T-helper 2 cell treated with Interferon-gamma antibody and Interleukin-4, amounts not matched to agents 5 μg/mL and 100 μg/mL, for 36 hours (primary cell): ENCODE results near the gene CHCHD4.
A peak's percentile ranks its signal among the peaks of the same experiment; 100 is the strongest.

Source experiments
- DNase-seq: peaks from one replicate; pipeline ENCODE4 v3.0.0; 2021; ENCODE audit warnings: low spot score
- H3K27ac Mint-ChIP-seq: one replicate; pipeline ENCODE4 v1.8.0; 2021; ENCODE audit warnings: mild to moderate bottlenecking, mixed read lengths
- H3K27me3 Mint-ChIP-seq: one replicate; pipeline ENCODE4 v1.8.0; 2021; ENCODE audit warnings: low read depth, mixed read lengths
- H3K36me3 Mint-ChIP-seq: one replicate; pipeline ENCODE4 v1.8.0; 2021; ENCODE audit warnings: low read depth, mixed read lengths
- H3K4me1 Mint-ChIP-seq: one replicate; pipeline ENCODE4 v1.8.0; 2021; ENCODE audit warnings: low read depth, mixed read lengths
- H3K4me3 Mint-ChIP-seq: one replicate; pipeline ENCODE4 v1.8.0; 2022; ENCODE audit warnings: mild to moderate bottlenecking, moderate library complexity, mixed read lengths
- H3K9me3 Mint-ChIP-seq: one replicate; pipeline ENCODE4 v1.8.0; 2021; ENCODE audit warnings: mixed read lengths

The CHCHD4 gene

DNA sequence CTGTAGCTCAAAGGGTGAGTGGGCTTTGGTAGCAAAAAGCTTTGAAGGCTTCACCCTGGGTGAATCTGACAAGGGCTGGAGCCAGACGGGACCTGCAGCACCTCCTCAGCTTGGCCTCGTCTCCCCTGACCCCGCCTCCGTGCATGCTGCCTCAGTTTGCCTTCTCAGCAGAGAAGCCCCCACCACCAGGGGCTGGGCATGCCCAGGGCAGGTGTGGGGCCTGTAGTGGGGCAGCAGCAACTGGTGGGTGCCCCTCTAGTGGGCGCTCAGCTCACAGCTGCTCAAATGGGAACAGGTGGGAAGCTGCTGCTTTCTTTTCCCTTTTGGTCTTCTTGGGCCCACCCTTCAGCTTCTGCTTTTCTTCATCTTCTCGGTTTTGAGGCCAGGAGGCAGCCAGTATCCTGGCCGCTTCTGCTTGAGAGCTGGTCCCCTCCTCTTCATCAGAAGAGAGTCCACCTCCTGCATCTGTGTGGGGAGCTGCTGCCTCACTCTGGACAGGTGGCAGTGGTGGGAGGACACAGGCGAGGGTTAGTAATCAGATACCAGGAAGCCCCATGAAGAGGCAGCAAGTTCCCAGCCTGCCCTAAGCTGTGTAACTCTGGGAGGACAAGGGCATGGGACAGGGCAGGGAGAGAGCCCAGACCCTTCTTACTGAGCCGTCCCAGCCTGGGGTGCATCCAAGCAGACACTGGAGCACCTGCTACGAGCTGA, 21.2 kb upstream of the CHCHD4 start:
- no peak overlapping the region for H3K4me3 Mint-ChIP-seq
- H3K36me3 Mint-ChIP-seq = peaks cover 38% of the 10 kb centered on the region

DNA sequence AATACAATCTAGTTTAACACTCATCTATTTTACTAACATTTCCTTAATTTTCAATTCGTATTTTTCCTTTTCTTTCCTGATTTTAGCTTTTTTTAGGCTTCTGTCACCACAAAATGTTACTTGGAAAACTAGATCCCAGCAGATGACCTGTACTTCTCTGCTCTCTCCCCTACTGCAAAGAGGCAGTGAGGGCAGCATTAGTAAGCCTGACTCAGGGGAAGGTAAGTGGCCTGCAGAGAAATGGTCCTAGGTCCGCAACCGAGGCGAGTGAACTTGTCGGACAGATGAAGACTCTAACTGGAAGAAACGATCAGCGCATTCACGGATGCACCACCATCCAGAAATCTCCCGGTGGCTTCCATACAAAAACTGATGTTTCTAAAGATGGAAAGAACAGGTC, 20.6 kb upstream of the CHCHD4 start:
- H3K27me3 Mint-ChIP-seq = no peaks in the 10 kb centered on the region
- peaks cover 32% of the 10 kb centered on the region for H3K4me1 Mint-ChIP-seq
- peaks cover 38% of the 10 kb centered on the region for H3K36me3 Mint-ChIP-seq
- H3K9me3 Mint-ChIP-seq = no peaks in the 10 kb centered on the region
- no peak for DNase-seq
- peak overlapping the region; percentile 28 for H3K4me3 Mint-ChIP-seq
- peak overlapping the region; percentile 96 for H3K27ac Mint-ChIP-seq

More for the DNA sequence above, 21.2 kb upstream of the CHCHD4 start:
- Mint-ChIP-seq H3K9me3 (no peaks in the 10 kb centered on the region), H3K27ac (peak overlapping the region; percentile 96), H3K27me3 (no peaks in the 10 kb centered on the region), H3K4me1 (peaks cover 32% of the 10 kb centered on the region)
- DNase-seq = no peak

DNA sequence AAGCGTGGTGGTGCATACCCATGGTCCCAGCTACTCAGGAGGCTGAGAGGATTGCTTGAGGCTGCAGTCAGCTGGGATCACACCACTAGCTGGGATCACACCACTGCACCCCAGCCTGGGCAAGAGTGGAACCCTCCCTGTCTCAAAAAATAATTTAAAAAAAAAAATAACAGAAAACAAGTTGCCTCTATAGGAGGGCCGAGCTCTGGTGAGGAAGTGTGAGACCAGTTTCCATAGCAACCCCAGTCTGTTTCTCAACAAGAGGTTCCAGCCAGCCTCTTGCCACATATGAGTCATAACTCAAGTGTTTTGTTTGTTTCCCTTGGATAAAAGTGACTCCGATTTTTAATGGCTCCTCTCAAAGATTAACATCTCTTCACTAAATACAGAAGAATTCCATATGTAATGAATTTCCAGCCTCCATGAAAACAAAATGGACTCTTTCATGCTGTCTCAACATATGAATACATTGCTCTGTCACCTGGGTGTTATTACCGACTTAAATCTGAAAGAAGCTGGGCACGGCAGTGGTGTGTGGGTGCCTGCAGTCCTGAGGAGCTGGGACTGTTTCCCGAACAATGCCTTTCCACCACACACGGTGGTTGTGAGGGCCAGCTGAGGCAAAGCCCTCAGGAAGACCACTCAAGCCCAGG, 19.9 kb upstream of the CHCHD4 start:
- Mint-ChIP-seq H3K27ac (peak overlapping the region; percentile 96), H3K36me3 (peaks cover 41% of the 10 kb centered on the region)

DNA sequence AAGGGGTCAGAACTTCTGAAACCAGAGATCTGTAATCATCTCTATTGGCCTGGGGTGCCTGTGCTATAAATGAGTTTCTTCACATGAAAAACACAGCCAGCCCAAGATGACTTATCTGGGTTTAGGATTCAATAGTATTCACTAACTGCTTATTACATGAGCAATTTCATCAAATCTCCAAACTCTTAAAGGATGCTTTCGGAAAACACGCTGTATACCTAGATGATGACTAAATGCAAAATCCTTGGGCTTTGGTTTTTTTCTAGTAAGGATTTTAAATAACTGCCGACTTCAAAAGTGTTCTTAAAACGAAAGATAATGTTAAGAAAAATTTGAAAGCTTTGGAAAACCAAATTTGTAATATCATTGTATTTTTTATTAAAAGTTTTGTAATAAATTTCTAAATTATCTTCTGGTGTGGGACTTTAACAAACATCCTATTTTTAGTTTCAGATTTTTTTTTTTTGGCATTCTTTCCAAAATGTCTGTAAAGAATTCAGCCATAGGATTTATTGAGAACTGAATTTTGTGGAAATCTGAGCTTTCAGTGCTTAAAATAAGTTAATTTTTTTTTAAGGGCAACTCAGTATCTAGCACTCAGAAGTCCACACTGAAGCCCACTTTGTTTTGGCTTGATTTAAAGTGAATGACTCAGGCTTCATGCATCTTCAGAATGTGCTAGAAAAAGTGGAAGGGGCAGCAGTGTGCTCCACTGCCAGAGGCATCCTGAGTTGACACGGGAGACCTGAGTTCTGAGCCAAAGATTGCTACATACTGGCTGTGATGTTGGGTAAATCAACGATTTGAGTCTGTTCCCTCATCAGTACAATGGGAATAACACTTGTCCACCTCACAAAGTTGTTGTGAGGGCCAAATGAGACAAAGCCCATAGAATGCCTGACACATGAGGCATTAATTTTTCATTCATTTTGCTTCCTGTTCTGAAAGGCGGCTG, 18.9 kb upstream of the CHCHD4 start:
- H3K27ac Mint-ChIP-seq = peak overlapping the region; percentile 96
- no peak for DNase-seq

More for the DNA sequence above, 19.9 kb upstream of the CHCHD4 start:
- Mint-ChIP-seq H3K4me1 (peaks cover 32% of the 10 kb centered on the region), H3K9me3 (no peaks in the 10 kb centered on the region), H3K27me3 (no peaks in the 10 kb centered on the region), H3K4me3 (peak overlapping the region; percentile 66)
- peak; percentile 70 for DNase-seq

DNA sequence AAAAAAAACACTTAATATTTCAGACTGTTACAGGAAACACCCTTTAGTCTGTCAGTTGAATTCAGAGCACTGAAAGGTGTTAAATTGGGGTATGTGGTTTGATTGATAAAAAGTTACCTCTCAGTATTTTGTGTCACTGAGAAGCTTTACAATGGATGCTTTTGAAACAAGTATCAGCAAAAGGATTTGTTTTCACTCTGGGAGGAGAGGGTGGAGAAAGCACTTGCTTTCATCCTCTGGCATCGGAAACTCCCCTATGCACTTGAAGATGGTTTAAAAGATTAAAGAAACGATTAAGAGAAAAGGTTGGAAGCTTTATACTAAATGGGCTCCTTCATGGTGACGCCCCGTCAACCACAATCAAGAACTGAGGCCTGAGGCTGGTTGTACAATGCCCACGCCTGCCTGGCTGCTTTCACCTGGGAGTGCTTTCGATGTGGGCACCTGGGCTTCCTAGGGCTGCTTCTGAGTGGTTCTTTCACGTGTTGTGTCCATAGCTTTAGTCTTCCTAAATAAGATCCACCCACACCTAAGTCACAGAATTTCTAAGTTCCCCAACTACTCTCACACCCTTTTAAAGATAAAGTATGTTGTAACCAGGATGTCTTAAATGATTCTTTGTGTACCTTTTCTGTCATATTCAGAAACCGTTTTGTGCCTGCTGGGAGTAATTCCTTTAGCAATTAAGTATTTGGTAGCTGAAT, 18.0 kb upstream of the CHCHD4 start:
- Mint-ChIP-seq H3K27ac (peak overlapping the region; percentile 96), H3K36me3 (peaks cover 44% of the 10 kb centered on the region)

More for the DNA sequence above, 18.9 kb upstream of the CHCHD4 start:
- peaks cover 42% of the 10 kb centered on the region for H3K36me3 Mint-ChIP-seq
- H3K9me3 Mint-ChIP-seq = no peaks in the 10 kb centered on the region
- no peaks in the 10 kb centered on the region for H3K27me3 Mint-ChIP-seq
- H3K4me3 Mint-ChIP-seq = peak overlapping the region; percentile 67
- H3K4me1 Mint-ChIP-seq = peaks cover 32% of the 10 kb centered on the region

DNA sequence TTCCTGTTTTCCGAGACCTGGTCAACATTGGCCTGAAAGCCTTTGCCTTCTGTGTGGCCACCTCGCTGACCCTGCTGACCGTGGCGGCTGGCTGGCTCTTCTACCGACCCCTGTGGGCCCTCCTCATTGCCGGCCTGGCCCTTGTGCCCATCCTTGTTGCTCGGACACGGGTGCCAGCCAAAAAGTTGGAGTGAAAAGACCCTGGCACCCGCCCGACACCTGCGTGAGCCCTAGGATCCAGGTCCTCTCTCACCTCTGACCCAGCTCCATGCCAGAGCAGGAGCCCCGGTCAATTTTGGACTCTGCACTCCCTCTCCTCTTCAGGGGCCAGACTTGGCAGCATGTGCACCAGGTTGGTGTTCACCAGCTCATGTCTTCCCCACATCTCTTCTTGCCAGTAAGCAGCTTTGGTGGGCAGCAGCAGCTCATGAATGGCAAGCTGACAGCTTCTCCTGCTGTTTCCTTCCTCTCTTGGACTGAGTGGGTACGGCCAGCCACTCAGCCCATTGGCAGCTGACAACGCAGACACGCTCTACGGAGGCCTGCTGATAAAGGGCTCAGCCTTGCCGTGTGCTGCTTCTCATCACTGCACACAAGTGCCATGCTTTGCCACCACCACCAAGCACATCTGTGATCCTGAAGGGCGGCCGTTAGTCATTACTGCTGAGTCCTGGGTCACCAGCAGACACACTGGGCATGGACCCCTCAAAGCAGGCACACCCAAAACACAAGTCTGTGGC, 17.1 kb upstream of the CHCHD4 start:
- DNase-seq = no peak

More for the DNA sequence above, 18.0 kb upstream of the CHCHD4 start:
- Mint-ChIP-seq H3K27me3 (no peaks in the 10 kb centered on the region), H3K9me3 (no peaks in the 10 kb centered on the region), H3K4me1 (peaks cover 32% of the 10 kb centered on the region), H3K4me3 (peak overlapping the region; percentile 67)
- peak; percentile 52 for DNase-seq

DNA sequence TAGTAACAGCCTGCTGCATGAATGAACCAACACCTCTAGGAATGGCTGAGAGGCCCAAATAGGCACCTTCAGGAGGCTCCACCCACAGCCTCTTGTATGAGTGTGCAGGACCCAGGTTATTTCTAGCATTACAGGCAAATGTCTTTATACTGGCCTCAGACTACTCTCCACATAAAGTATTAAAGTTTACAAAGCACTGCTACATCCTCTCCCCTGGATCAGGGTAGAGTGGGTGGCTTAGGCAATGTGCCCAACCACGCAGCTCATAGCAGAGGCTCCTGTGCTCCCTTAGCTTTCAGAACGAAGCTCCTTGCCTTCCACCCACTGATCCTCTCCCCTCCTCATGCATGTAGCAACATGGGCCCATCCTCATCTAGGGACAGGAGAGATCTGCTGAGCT, 16.5 kb upstream of the CHCHD4 start:
- no peaks in the 10 kb centered on the region for H3K27me3 Mint-ChIP-seq
- peaks cover 32% of the 10 kb centered on the region for H3K4me1 Mint-ChIP-seq
- H3K4me3 Mint-ChIP-seq = no peak overlapping the region
- peak overlapping the region; percentile 77 for H3K27ac Mint-ChIP-seq
- H3K9me3 Mint-ChIP-seq = no peaks in the 10 kb centered on the region
- peaks cover 42% of the 10 kb centered on the region for H3K36me3 Mint-ChIP-seq
- no peak for DNase-seq

More for the DNA sequence above, 17.1 kb upstream of the CHCHD4 start:
- peaks cover 32% of the 10 kb centered on the region for H3K4me1 Mint-ChIP-seq
- peak overlapping the region; percentile 96 for H3K27ac Mint-ChIP-seq
- peaks cover 41% of the 10 kb centered on the region for H3K36me3 Mint-ChIP-seq
- H3K27me3 Mint-ChIP-seq = no peaks in the 10 kb centered on the region
- peak overlapping the region; percentile 67 for H3K4me3 Mint-ChIP-seq
- no peaks in the 10 kb centered on the region for H3K9me3 Mint-ChIP-seq

DNA sequence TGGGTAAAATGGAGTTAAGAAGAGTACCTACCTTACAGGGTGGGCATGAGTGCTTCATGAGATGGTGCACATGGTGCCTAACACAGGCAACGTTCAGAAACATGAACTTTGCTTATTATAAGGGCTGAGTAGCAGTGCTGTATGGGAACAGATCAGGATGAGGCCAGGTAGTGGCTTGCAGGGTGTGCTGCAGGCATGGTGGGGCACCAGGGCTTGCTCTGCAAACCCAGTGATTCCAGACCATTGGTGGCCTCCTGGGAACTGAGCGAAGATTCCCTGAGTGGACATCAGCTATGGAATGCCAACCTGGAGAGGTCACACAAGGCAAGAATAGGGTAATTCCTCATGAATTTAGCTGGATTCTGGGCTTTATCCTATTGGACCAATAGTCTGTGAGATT, 16.0 kb upstream of the CHCHD4 start:
- Mint-ChIP-seq H3K36me3 (peaks cover 45% of the 10 kb centered on the region), H3K27ac (no peak overlapping the region), H3K4me3 (no peak overlapping the region), H3K27me3 (no peaks in the 10 kb centered on the region), H3K4me1 (peaks cover 30% of the 10 kb centered on the region), H3K9me3 (no peaks in the 10 kb centered on the region)
- no peak for DNase-seq

DNA sequence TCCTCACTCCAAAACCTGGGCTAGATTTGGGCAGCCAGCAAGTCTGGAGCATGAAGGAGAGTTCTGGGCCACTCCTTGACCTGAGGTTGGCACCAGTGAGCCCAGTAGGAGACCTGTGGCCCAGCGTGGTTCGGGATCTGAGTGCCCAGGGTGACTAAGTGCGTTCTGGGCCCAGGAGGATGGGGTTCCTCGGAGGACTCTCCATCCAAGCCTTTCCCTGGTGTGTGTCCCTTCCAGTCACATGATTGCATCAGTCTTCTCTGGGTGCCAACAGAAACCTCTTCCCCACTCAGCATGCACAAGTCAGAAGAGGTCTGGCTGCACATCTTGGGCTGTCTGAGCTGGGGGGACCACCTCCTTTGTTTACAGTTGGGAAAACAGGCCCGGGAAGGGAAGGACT, 15.1 kb upstream of the CHCHD4 start:
- Mint-ChIP-seq H3K27me3 (no peaks in the 10 kb centered on the region), H3K27ac (peak overlapping the region; percentile 21), H3K4me3 (no peak overlapping the region), H3K9me3 (no peaks in the 10 kb centered on the region), H3K36me3 (peaks cover 41% of the 10 kb centered on the region), H3K4me1 (peaks cover 26% of the 10 kb centered on the region)
- DNase-seq = no peak

DNA sequence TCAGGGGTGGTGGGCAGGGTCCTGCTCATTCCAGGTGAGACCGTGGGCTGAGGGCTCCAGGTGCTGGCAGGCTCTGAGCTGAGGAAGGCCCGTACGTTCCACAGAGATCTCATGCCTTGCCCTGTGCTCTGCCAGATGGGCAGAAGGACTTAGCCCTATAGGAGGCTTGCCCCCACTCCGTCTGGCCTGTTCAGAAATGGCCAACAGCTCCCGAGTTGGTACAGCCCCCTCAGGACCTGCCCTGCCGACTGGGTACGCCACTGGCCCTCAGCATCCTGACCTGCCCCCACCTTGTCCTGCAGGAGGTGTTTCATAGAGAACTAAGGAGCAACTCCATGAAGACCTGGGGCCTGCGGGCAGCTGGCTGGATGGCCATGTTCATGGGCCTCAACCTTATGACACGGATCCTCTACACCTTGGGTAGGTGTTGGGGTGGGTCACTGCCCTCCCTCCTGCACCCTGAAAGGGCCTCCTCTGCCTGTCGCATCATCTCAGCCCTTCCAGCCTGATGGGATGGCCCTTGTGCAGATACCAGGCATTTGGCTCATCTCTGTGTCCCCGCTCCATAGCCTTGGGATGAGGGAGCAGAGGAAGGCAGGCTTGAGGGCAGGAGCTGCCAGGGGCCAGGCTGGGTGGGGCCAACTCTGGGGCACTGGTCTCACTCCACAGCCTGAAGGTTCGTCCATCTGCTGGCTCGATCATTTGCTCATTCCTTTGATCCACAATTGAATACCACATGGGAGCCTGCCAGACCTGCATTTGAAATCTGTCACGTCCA, 14.4 kb upstream of the CHCHD4 start:
- Mint-ChIP-seq H3K27me3 (no peaks in the 10 kb centered on the region), H3K9me3 (no peaks in the 10 kb centered on the region), H3K4me1 (peaks cover 20% of the 10 kb centered on the region), H3K27ac (peak overlapping the region; percentile 21), H3K36me3 (peaks cover 41% of the 10 kb centered on the region), H3K4me3 (no peak overlapping the region)
- no peak for DNase-seq

DNA sequence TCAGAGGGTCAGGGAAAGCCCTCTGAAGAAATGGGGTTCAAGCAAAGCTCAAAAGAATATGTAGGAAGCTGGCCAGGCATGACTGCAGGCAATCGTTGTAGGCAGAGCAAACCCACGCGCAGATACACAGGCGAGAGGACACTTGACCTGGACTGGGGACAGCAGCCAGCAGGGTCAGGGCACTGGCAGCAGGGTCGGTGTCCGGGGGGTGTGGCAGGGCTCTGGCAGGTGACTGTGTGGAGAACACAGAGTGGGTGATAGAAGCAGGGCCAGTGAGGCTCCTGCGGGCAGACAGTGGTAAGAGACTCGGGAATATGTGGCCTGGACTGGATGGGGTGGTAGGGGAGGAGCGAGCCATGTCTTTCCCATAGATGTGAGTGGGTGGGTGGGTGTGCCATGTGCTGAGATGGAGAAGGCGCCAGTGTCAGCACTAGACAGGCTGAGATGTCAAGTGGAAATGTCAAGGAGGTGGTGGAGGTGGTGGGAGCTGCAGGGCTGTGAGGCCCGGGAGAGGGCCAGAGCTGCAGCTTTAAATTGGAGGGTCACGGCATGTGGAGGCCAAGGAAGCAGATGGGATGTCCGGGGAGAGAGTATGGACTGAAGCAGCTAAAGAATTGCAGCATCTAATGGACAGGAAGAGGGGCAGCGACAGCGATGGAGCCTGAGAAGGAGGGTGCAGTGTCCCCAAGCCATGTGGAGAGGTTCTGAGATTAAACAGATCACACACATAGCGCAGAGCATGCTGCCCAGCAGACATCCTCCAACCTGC, 13.6 kb upstream of the CHCHD4 start:
- H3K27ac Mint-ChIP-seq = peak overlapping the region; percentile 65
- H3K4me1 Mint-ChIP-seq = peaks cover 17% of the 10 kb centered on the region
- no peaks in the 10 kb centered on the region for H3K9me3 Mint-ChIP-seq
- H3K4me3 Mint-ChIP-seq = no peak overlapping the region
- DNase-seq = no peak
- no peaks in the 10 kb centered on the region for H3K27me3 Mint-ChIP-seq
- H3K36me3 Mint-ChIP-seq = peaks cover 47% of the 10 kb centered on the region

DNA sequence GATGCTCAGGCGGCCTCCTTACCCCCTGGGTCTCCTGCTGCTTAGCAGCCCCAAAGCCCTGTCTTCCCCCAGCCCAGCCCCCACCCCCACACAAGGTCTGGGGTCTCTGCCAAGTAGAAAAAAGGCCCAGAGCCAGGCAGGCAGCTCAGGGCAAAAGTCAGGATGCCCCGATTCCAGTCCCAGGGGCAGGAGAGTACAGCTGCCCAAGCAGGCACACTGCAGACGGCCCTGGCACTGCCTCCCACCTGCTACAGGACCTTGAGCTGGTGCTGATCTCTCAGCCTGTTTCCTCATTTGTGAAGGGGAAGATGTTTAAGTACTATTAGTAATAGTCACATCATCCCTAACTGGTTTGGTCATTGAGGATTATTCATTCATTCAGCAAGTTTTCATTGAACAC, 12.8 kb upstream of the CHCHD4 start:
- peaks cover 47% of the 10 kb centered on the region for H3K36me3 Mint-ChIP-seq

More for the DNA sequence above, 12.8 kb upstream of the CHCHD4 start:
- no peak overlapping the region for H3K4me3 Mint-ChIP-seq
- peaks cover 9% of the 10 kb centered on the region for H3K4me1 Mint-ChIP-seq
- H3K9me3 Mint-ChIP-seq = no peaks in the 10 kb centered on the region
- no peak overlapping the region for H3K27ac Mint-ChIP-seq
- H3K27me3 Mint-ChIP-seq = no peaks in the 10 kb centered on the region
- DNase-seq = no peak
